H9 (cell line): ENCODE measurements around the gene WDR53. TPM values are rescaled to one million over a fixed set of nuclear protein-coding genes. Genes with fewer than 3 reads are reported as not detected.

ENCODE experiments used
- DNase-seq: peaks from one replicate; pipeline ENCODE4 v3.0.0-alpha.2; 2017
- H2AFZ ChIP-seq: one replicate; pipeline ENCODE4 v1.6.1; 2013; ENCODE audit warnings: mild to moderate bottlenecking, low read length, control low read depth, moderate library complexity
- H2AK5ac ChIP-seq: 2 replicates; pipeline ENCODE4 v1.6.1; 2013; ENCODE audit warnings: low read length, control low read depth, mixed read lengths; ENCODE audit not compliant: insufficient read length
- H2BK120ac ChIP-seq: one replicate; pipeline ENCODE4 v1.6.1; 2013; ENCODE audit warnings: low read depth, mild to moderate bottlenecking, low read length, control low read depth, inconsistent platforms; ENCODE audit not compliant: poor library complexity, severe bottlenecking
- H2BK12ac ChIP-seq: 2 replicates; pipeline ENCODE4 v1.6.1; 2013; ENCODE audit warnings: low read length, control low read depth, mixed read lengths, low read depth; ENCODE audit not compliant: insufficient read length
- H2BK15ac ChIP-seq: 2 replicates; pipeline ENCODE4 v1.6.1; 2013; ENCODE audit warnings: low read depth, low read length, control low read depth
- H2BK20ac ChIP-seq: one replicate; pipeline ENCODE4 v1.6.1; 2013; ENCODE audit warnings: low read depth, mild to moderate bottlenecking, low read length, control low read depth, inconsistent platforms; ENCODE audit not compliant: poor library complexity, severe bottlenecking
- H2BK5ac ChIP-seq: 2 replicates; pipeline ENCODE4 v1.6.1; 2013; ENCODE audit warnings: low read length, control low read depth, mixed read lengths; ENCODE audit not compliant: insufficient read length
- H3K14ac ChIP-seq: 2 replicates; pipeline ENCODE4 v1.6.1; 2013; ENCODE audit warnings: low read length, control low read depth; ENCODE audit not compliant: insufficient read depth
- H3K18ac ChIP-seq: 2 replicates; pipeline ENCODE4 v1.6.1; 2013; ENCODE audit warnings: low read depth, mild to moderate bottlenecking, mixed read lengths, low read length, control low read depth; ENCODE audit not compliant: insufficient read length
- H3K23ac ChIP-seq: 2 replicates; pipeline ENCODE4 v1.6.1; 2013; ENCODE audit warnings: low read length, control low read depth, mixed read lengths, low read depth; ENCODE audit not compliant: insufficient read length
- H3K23me2 ChIP-seq: 2 replicates; pipeline ENCODE4 v1.6.1; 2013; ENCODE audit warnings: low read depth, mild to moderate bottlenecking, mixed read lengths, low read length, control low read depth; ENCODE audit not compliant: insufficient read length, poor library complexity, severe bottlenecking
- H3K27ac ChIP-seq: 2 replicates; pipeline ENCODE4 v1.5.1; 2013; ENCODE audit warnings: low read length, control low read depth, mixed read lengths, low read depth; ENCODE audit not compliant: insufficient read length
- H3K27me3 ChIP-seq: 2 replicates; pipeline ENCODE4 v1.6.1; 2013; ENCODE audit warnings: low read length, control low read depth, inconsistent platforms; ENCODE audit not compliant: insufficient read depth
- H3K4ac ChIP-seq: 2 replicates; pipeline ENCODE4 v1.6.1; 2013; ENCODE audit warnings: low read depth, mild to moderate bottlenecking, control low read depth, inconsistent platforms, low read length, moderate library complexity
- H3K4me1 ChIP-seq: 2 replicates; pipeline ENCODE4 v1.6.1; 2013; ENCODE audit warnings: low read length, control low read depth, inconsistent platforms; ENCODE audit not compliant: insufficient read depth
- H3K4me2 ChIP-seq: 2 replicates; pipeline ENCODE4 v1.6.1; 2013; ENCODE audit warnings: low read length, control low read depth, mixed read lengths; ENCODE audit not compliant: insufficient read length, insufficient read depth
- H3K56ac ChIP-seq: 2 replicates; pipeline ENCODE4 v1.6.1; 2013; ENCODE audit warnings: low read depth, mild to moderate bottlenecking, mixed read lengths, low read length, control low read depth; ENCODE audit not compliant: insufficient read length
- H3K79me1 ChIP-seq: 2 replicates; pipeline ENCODE4 v1.6.1; 2013; ENCODE audit warnings: low read depth, mild to moderate bottlenecking, moderate library complexity, low read length, control low read depth, inconsistent platforms; ENCODE audit not compliant: insufficient read depth, poor library complexity, severe bottlenecking
- H3K79me2 ChIP-seq: 2 replicates; pipeline ENCODE4 v1.6.1; 2013; ENCODE audit warnings: low read length, control low read depth, inconsistent platforms; ENCODE audit not compliant: insufficient read depth
- H3K9ac ChIP-seq: 2 replicates; pipeline ENCODE4 v1.6.1; 2013; ENCODE audit warnings: low read length, control low read depth, mixed read lengths; ENCODE audit not compliant: insufficient read length; ENCODE audit errors: extremely low read depth
- H3K9me3 ChIP-seq: one replicate; pipeline ENCODE4 v1.6.1; 2013; ENCODE audit warnings: low read depth, low read length, inconsistent platforms; ENCODE audit not compliant: control insufficient read depth
- H3T11ph ChIP-seq: one replicate; pipeline ENCODE4 v1.6.1; 2013; ENCODE audit warnings: mild to moderate bottlenecking, low read length, control low read depth, inconsistent platforms
- H4K20me1 ChIP-seq: one replicate; pipeline ENCODE4 v1.6.1; 2013; ENCODE audit not compliant: control insufficient read depth, insufficient read length, insufficient read depth
- H4K5ac ChIP-seq: 2 replicates; pipeline ENCODE4 v1.6.1; 2013; ENCODE audit warnings: low read depth, mild to moderate bottlenecking, mixed read lengths, low read length, control low read depth; ENCODE audit not compliant: insufficient read length
- H4K8ac ChIP-seq: replicated peaks from 2 replicates; pipeline ENCODE4 v1.6.1; 2013; ENCODE audit warnings: low read length, control low read depth, mixed read lengths, low read depth; ENCODE audit not compliant: insufficient read length
- H4K91ac ChIP-seq: 2 replicates; pipeline ENCODE4 v1.6.1; 2013; ENCODE audit warnings: low read depth, mild to moderate bottlenecking, moderate library complexity, mixed read lengths, low read length, control low read depth; ENCODE audit not compliant: insufficient read length
- H3K27ac Mint-ChIP-seq, 3 experiments: 2 replicates in 2 of 3; 3 replicates in 1 of 3; pipeline ENCODE4 v1.8.0; 2020 to 2021; ENCODE audit warnings: mixed read lengths in 3 of 3, mild to moderate bottlenecking in 1 of 3, moderate library complexity in 1 of 3
- H3K27me3 Mint-ChIP-seq: 2 replicates; pipeline ENCODE4 v1.8.0; 2021; ENCODE audit warnings: low read depth, mild to moderate bottlenecking, moderate library complexity, mixed read lengths
- H3K36me3 Mint-ChIP-seq, 3 experiments: 2 replicates in 2 of 3; 3 replicates in 1 of 3; pipeline ENCODE4 v1.8.0; 2020 to 2021; ENCODE audit warnings: low read depth in 3 of 3, mixed read lengths in 3 of 3; ENCODE audit not compliant: insufficient read depth in 1 of 3
- H3K4me1 Mint-ChIP-seq, 2 experiments: 2 replicates each; pipeline ENCODE4 v1.8.0; 2020; ENCODE audit warnings: mixed read lengths in 2 of 2
- H3K4me3 Mint-ChIP-seq, 2 experiments: 2 replicates in 1 of 2; 3 replicates in 1 of 2; pipeline ENCODE4 v1.8.0; 2020 to 2021; ENCODE audit warnings: mild to moderate bottlenecking in 2 of 2, mixed read lengths in 2 of 2, moderate library complexity in 1 of 2
- H3K9me3 Mint-ChIP-seq, 2 experiments: 2 replicates in 1 of 2; 3 replicates in 1 of 2; pipeline ENCODE4 v1.8.0; 2020; ENCODE audit warnings: mild to moderate bottlenecking in 2 of 2, mixed read lengths in 2 of 2, moderate library complexity in 1 of 2
- CTCF ChIP-seq: fragments of 200-600 bp; sonication (generic); conservative IDR thresholded peaks from 3 replicates; pipeline ENCODE4 v1.8.0; 2021; ENCODE audit warnings: antibody characterized with exemption, mild to moderate bottlenecking
- WGBS: extraction: QIAGEN DNeasy Blood & Tissue Kit; methylation state at CpG from one replicate; pipeline ENCODE4 v1.1.7; 2013; ENCODE audit warnings: missing lambda C conversion rate, low lambda C conversion rate, mixed read lengths; ENCODE audit not compliant: insufficient read length; ENCODE audit errors: extremely low coverage; 5-methylcytosine and 5-hydroxymethylcytosine counted together
- total RNA-seq: library from RNA; stranded (reverse); gene quantifications from 2 replicates; pipeline ENCODE4 v1.2.1, GENCODE V29; 2021

WDR53 gene
- total RNA-seq, 1 experiment from 2014 or later = 21.2 TPM

- Histone ChIP-seq H3K4me2 (no peak overlapping the region), H3K9me3 (peaks cover 8% of the 10 kb centered on the region), H3K23me2 (peaks cover 6% of the 10 kb centered on the region), H4K20me1 (no peaks in the 10 kb centered on the region), H3T11ph (no peak overlapping the region), H3K56ac (no peak overlapping the region), H3K27me3 (no peaks in the 10 kb centered on the region), H4K5ac (no peak overlapping the region), H3K4me1 (no peaks in the 10 kb centered on the region), H2AK5ac (no peak overlapping the region), H3K79me1 (no peaks in the 10 kb centered on the region), H3K23ac (no peak overlapping the region), H3K9ac (no peak overlapping the region), H2BK12ac (no peak overlapping the region), H3K4ac (no peak overlapping the region), H2BK15ac (no peak overlapping the region), H3K27ac (no peak overlapping the region), H2BK20ac (no peak overlapping the region), H4K91ac (no peak overlapping the region), H3K14ac (no peak overlapping the region), H4K8ac (no peak overlapping the region), H3K18ac (no peak overlapping the region), H3K79me2 (peaks cover 9% of the 10 kb centered on the region; the same call in 1 of the 2 replicates), H2BK5ac (no peak overlapping the region), H2BK120ac (no peak overlapping the region), H2AFZ (no peak overlapping the region)
- Mint-ChIP-seq H3K27me3 (no peaks in the 10 kb centered on the region), H3K36me3 (peaks cover 8 to 10% (median 9%) of the 10 kb centered on the region in 3 experiments), H3K9me3 (peaks cover 7 to 10% of the 10 kb centered on the region in 2 experiments), H3K4me1 (peaks cover 0 to 4% of the 10 kb centered on the region in 2 experiments; a peak in 2 of 4 replicates), H3K27ac (no peak overlapping the region), H3K4me3 (no peak overlapping the region)
- no peak for DNase-seq
- no CpG with 5 or more reads among the region's 8 CpGs for WGBS
- TF ChIP-seq CTCF = no peak
Measured at GRCh38 chr3:196506687-196507086, 61.7 kb downstream of the WDR53 start.
